HG03442 (cell line): Measurements from ENCODE around the gene CD9.
"Not testable (repeated sequence)": the region's sequence is repeated elsewhere in the genome, so short reads cannot be mapped to it uniquely, and the experiment has no call there.

Source experiments
- ATAC-seq: cut with Tn5 transposase; IDR thresholded peaks from one replicate; pipeline ENCODE4 v1.9.1; 2021; ENCODE audit warnings: mild to moderate bottlenecking, moderate library complexity; ENCODE audit not compliant: unreplicated experiment

CD9 gene, protein sequence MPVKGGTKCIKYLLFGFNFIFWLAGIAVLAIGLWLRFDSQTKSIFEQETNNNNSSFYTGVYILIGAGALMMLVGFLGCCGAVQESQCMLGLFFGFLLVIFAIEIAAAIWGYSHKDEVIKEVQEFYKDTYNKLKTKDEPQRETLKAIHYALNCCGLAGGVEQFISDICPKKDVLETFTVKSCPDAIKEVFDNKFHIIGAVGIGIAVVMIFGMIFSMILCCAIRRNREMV

DNA sequence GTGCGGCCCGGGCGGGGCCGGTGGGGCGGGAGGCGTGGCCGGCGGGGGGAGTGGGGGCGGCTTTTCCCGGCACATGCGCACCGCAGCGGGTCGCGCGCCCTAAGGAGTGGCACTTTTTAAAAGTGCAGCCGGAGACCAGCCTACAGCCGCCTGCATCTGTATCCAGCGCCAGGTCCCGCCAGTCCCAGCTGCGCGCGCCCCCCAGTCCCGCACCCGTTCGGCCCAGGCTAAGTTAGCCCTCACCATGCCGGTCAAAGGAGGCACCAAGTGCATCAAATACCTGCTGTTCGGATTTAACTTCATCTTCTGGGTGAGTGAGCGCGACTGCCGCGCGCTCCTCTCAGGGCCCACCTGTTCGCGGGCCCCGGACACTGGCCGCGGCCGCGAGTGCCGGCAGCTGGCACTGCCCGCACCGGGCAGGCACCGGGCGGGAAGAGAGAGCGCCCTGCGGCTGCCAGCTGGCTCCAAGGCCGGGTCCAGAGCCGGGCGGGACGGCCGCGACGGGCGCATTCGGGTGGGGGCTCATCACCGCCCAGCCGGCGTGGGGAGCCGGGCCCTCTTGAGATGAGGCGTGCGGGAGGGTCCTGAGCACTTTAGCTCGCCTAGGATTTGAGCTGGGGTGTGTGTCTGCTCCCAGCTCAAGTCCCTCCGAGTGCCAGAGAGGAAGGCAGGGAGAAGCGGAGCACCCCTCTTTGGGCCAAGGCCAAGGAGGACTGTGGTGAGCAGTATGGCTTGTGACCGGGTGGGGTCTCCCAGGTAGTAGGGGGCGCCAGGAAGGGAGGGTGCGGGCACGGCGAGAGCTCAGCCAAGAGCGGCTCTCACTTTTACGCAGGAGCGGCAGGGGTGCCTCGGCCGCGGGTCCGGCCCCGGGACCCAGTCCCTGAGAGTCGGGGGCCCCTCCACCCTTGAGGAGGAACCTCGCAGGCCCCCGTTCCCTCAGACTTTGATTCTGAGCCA is at the start of gene CD9:
TSS of gene CD9 (plus strand) at position 145 of the 957 bp plus-strand sequence. CDS start at position 245, 100 bp downstream.
- ATAC-seq = no peak

DNA sequence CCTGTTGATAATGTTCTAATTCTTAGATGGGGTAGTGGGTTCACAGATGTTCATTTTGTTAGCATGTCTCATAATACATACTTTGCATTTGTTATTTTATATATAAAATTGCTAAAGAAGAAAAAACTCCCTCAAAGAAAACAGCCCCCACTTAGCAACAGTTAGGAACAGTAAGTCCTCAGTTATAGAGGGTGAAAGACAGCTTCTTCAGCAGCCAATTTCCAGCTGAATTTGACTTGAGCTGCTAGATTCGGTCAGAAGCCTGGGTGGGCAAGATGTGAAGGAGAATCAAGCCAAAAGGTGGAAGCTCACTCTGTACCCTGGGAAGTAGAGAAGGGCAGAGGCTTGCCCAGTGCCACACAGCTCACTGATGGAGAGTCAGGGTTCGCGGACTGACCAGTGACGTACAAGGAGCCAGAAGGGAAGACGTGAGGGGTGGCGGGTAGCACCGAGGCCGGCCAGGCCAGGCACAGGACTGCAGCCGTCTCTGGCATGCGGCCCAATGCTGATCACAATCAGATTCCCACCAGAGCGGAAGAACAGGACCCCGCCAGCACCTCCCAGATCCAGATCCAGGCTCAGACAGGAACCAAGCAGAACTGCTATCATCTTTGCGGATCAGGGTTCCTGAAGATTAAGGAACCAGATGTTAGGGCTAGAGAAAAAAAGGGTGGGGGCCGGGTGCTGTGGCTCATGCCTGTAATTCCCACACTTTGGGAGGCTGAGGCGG is 45.3 kb upstream of the CD9 start:
- ATAC-seq = no peak

DNA sequence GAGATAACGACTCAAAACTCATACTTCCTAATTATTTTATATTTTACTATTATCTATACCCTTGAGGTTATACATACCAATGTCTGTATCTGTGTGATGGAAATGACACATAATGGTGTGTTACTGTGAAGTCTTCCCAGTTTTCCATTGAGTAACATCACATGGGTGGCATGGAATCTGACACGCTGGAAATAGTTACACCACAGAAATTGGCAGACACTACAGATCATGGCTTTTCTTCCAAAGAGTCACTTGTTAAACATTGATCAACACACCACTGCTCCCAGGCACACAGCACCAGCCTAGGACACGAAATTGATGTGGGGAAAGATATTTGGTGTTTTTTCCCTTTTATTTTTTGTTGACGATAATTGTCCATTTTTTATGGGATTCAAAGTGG is 42.7 kb upstream of the CD9 start:
- ATAC-seq = no peak

DNA sequence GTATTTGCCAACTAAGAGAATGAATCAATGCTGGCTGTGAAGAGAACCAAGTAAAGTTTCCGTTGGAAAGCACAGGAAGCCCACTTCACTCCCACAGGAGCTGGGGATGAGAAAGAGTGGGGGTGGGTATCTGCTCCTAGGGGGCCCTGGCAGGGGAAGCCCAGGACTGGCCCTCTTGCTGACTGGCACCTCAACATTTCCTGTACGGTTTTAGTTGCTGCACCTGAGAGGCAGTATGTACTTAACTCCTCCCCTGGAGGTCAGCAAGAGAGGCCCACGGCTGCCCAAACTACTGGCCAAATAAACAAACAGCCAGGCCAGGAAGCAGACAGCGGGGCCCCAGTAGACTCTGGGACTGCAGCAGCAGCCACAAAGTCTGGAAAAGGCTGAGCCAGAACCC is 41.9 kb upstream of the CD9 start:
- ATAC-seq = no peak

DNA sequence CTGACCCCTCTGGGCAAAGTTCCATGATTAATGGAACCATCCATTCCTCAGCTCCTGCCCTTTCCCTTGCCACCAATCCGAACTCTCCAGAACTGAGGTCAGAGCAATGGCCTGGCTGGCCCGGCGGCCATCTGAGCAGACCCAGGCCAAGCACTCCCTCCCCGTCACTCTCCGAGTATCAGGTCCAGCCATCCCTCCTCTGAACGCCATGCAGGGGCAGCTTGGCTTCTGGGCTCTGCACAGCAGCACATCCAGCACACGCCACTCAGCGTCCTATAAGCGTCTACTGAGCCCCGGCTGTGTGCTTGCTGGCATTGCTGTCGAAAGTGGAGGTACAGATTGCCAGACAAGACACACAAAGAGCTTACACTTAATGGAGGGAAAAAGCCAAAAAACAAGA is 41.5 kb upstream of the CD9 start:
- no peak for ATAC-seq

DNA sequence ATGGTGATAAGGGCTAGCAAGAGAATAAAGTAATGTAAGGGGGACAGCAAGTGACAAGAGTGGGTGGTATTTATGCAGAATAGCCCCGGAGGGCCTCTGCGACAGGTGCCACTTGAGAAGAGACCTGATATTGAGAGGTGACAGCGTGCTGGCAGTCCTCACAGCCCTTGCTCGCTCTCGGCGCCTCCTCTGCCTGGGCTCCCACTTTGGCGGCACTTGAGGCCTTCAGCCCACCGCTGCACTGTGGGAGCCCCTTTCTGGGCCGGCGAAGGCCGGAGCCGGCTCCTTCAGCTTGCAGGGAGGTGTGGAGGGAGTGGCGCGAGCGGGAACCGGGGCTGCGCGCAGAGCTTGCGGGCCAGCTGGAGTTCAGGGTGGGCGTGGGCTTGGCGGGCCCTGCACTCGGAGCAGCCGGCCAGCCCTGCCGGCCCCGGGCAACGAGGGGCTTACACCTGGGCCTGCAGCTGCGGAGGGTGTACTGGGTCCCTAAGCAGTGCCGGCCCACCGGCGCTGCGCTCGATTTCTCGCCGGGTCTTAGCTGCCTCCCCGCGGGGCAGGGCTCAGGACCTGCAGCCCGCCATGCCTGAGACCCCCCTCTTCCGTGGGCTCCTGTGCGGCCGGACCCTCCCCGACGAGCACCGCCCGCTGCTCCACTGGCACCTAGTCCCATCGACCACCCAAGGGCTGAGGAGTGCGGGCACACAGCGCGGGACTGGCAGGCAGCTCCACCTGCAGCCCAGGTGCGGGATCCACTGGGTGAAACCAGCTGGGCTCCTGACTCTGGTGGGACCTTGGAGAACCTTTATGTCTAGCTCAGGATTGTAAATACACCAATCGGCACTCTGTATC is 40.8 kb upstream of the CD9 start:
- not testable (repeated sequence) for ATAC-seq

DNA sequence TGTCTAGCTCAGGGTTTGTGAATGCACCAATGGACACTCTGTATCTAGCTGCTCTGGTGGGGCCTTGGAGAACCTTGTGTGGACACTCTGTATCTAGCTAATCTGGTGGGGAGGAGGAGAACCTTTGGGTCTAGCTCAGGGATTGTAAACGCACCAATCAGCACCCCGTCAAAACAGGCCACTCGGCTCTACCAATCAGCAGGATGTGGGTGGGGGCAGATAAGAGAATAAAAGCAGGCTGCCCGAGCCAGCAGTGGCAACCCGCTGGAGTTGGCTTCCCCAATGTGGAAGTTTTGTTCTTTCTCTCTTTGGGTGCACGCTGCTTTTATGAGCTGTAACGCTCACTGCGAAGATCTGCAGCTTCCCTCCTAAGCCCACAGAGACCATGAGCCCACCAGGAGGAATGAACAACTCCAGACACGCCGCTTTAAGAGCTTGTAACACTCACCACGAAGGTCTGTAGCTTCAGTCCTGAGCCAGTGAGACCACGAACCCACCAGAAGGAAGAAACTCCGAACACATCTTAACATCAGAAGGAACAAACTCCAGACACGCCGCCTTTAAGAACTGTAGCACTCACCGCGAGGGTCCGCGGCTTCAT is 40.1 kb upstream of the CD9 start:
- not testable (repeated sequence) for ATAC-seq

DNA sequence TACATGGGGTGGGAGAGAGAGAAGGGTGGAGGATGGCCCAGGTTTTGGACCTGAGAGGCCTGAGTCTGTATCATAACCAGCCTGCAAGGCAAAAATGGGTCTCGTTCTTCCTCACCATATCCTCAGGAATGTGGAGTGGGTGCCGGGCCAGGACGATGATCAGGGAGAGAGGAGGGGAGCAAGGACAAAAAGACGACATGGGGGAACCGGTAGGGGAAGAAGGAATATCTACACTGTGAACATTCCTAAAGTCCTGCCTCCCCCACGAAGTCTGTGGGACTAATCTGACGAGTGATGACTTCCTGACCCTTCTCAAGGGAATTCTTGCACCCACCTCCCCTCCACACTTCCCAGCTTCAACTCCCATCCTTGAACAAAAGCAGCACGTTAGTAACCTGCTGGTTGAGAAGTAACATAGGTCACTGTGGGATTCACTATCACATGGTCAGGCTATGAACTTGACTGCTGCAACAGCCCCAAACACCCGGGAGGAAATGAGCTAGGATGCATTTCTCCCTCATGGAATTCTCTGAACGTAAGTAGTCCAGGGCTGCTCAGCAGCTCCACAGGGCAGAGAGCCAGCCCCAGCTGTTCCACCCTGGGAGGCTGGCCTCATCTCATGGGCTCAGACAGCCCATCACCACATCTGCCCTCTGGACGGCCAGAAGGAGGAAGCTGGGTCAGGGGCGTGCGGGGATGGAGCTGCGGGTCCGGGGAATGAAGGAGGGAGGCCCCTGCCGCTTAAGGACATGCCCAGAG is 38.9 kb upstream of the CD9 start:
- ATAC-seq = no peak

DNA sequence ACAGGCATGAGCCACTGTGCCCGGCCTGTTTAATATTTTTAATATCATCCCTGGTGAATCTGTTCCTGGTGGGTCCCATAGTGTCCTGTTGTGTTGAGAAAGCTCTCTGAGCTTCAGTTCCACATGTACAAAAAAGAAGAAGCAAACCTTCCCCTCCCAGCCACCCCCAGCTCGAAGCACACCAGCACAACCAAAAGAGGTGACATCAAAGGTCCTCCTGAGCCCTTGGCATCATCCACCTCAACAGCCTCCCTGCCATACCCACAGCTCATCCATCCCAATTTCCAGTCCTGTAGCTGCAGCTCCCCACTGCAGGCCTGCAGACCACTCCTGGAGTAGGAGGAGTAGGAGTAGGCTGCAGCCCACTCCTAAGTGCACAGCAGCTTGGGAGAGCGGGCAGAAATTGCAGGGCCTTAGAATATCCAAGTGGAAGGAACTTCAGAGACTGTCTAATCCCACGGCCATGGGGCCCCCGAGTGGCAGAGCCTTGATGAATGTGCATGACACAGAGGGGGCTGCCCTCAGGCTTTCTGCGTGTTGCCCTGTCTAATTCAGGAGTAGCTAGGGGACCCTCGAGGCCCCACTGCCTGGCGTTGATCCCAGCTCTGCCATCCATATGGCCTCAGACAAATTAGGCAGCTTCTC is 36.7 kb upstream of the CD9 start:
- ATAC-seq = no peak

DNA sequence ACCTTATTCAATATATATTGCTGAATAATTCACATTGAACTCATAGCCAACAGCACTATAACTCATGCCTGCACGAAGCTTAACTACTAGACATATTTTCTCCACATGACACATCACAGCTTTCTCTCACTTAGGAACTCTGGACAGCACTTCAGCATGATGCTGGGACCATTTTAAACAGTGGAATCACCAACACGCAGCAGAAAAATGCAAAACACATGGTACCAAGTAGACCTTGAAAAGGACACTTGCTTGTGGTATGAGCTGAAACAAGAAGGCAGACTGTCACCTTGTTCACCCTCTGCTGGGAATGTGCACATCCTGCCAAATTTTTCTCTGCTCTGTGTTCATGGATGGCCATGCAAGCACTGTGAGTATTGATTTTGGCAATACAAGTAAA is 34.8 kb upstream of the CD9 start:
- ATAC-seq = no peak

DNA sequence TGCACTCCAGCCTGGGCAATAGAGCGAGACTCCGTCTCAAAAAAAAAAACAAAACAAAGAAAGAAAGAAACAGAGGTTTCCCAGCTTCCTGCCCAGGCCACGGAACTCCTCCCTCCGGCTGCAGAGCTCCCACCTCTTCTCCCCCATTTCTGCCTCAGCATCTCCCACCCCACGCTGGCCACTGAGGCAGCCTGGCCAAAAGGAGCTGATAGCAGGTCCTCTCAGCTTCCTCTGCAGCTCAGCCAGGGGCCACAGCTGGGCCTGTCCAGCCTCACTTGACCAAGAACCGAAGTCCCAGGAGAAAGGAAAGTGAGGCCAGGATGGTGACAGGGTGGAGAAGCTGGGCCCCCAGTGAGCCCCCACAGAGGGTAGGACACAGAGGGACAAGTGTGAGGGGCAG is 33.4 kb upstream of the CD9 start:
- peak; percentile 10 for ATAC-seq

DNA sequence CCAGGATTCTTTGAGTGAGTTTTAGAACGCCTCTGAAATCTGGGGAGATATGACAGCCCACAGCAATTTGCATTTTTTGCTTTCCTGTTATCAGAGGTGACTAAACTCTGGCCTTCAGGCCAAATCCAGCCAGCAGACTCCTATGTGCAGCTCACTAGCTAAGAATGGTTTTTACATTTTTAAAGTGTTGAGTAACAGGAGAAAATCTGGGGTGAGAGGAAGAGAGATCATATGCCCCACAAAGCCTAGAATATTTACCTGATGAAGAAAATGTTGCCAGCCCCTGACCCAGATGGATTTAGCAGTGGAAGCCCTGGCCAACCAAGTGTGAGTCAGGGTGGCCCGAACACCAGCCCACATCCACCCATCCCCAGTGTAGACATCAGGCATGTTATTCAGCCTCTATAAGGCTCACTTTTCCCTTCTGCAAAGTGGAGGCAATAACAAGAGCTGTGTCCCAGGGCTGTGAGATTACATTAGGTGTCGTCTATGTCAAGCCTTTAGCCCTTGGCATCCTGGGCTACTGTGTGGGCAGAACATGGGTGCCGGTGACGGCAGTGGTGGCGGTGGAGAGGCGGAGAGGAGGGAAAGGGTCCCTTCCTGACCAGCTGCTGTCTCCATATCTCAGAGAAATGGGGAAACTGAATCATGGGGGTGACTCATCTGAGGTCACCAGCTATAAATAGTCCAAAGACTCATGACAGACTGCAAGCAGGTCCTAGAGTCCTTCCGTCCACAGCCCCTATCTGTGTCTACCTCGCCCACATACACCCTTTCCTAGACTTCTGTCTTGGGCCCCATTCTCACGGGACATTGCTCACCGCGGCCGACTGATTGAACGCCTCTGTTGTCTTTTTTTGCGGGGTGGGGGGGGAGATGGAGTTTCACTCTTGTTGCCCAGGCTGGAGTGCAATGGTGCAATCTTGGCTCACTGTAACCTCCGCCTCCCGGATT is 32.6 kb upstream of the CD9 start:
- ATAC-seq = peak; percentile 80

DNA sequence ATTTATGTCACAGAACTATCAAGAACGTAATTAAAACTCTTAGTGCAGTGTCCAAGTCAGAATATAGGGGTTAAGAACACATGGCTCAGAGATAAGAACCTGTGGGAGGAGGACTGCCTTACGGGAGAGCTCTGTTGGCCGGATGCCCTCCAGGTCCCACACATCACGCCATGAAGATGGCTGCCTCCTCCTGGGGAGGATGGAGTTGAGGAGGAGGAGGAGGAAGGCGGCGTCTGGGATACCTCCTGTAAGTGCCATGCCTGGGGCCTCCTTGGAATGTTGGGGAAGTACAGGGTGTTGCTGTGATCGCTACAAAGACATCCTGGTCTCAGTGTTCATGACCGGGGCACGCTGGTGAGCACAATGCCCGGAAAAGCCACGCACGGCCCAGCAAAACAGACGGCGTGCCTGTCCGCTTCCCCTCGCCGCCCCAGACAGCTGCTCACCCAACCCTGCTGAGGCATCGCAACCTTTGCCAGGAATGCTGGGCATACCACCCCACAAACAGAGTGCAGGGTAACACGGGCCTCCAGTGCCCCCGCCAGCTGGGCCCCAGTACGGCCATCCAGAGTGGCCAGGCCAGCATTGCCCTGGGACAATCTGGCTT is 28.7 kb upstream of the CD9 start:
- ATAC-seq = no peak

DNA sequence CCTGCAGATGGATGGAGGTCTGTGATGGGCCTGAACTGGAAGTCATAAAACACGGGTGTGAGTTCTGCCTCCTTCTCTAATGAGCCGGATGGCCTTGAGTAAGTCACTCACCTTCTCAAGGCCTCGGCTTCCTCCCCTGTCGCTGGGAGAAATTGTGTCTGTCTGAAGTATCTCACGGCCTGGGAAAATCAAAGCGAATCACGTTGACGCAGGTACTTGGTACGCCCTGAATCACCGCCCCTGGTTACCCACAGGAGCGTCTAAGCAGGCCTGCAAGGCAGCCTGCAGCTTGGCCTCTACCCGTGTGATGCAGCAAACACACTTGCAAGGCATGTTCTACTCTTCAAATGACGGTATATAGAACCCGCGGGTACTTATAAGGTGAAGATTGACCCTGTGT is 28.1 kb upstream of the CD9 start:
- no peak for ATAC-seq

DNA sequence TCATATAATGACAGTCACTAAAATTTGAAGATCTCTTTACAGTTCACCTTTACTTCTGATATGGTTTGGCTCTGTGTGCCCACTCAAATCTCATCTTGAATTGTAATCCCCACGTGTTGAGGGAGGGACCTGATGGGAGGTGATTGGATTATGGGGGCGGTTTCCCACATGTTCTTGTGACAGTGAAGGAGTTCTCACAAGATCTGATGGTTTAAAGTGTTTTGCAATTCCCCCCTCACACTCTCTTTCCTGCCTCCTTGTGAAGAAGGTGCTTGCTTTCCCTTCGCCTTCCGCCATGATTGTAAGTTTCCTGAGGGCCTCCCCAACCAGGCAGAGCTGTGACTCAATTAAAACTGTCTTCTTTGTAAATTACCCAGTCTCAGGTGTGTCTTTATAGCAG is 27.3 kb upstream of the CD9 start:
- ATAC-seq = no peak

DNA sequence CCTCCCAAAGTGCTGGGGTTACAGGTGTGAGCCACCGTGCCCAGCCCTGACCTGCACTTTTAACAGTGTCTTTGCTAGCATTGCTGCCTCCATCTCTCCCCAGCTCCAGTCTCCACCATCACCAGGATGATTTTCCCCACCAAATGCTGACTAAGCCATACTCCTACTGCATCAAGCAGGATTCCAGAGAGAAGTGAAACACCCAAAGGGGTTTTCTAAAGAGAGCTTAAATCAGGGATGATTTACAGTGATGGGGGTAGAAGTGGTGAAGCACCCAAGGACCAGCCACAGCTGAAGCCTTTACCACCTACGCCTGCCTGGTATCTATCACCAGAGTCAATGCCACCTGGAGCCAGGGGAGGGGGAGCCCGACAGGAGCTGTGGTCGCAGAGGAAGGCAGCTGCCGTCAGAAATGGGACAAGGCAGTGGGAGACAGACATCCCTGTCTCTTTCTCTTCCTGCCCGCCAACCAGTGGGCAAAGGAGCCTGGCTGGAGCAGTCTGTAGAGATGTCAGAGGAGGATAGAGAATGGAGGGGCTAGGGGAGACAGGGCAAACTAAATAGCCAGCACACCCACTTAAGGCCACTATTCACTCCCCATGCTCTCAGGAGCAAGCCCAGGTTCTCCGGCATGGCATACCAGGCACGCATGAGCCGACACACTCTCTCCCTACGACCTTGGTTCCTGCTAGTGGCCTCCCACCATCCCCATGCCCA is 22.4 kb upstream of the CD9 start:
- ATAC-seq = no peak
